Rectal smooth muscle tissue (tissue), 1 donor: ENCODE measurements around the gene NFE2.

ENCODE experiments used
- H3K27ac ChIP-seq: one replicate; pipeline ENCODE4 v1.7.0; 2013; ENCODE audit warnings: low read depth, low read length, inconsistent platforms
- H3K27me3 ChIP-seq: one replicate; pipeline ENCODE4 v1.7.0; 2013; ENCODE audit warnings: low read length; ENCODE audit not compliant: control insufficient read depth, insufficient read depth
- H3K36me3 ChIP-seq: one replicate; pipeline ENCODE4 v1.7.0; 2013; ENCODE audit warnings: low read length; ENCODE audit not compliant: control insufficient read depth, insufficient read depth
- H3K4me1 ChIP-seq: one replicate; pipeline ENCODE4 v1.7.0; 2013; ENCODE audit warnings: low read length; ENCODE audit not compliant: control insufficient read depth, insufficient read depth
- H3K4me3 ChIP-seq: one replicate; pipeline ENCODE4 v1.7.0; 2013; ENCODE audit warnings: low read length
- H3K9ac ChIP-seq: one replicate; pipeline ENCODE4 v1.7.0; 2013; ENCODE audit warnings: low read length

NFE2 gene

DNA sequence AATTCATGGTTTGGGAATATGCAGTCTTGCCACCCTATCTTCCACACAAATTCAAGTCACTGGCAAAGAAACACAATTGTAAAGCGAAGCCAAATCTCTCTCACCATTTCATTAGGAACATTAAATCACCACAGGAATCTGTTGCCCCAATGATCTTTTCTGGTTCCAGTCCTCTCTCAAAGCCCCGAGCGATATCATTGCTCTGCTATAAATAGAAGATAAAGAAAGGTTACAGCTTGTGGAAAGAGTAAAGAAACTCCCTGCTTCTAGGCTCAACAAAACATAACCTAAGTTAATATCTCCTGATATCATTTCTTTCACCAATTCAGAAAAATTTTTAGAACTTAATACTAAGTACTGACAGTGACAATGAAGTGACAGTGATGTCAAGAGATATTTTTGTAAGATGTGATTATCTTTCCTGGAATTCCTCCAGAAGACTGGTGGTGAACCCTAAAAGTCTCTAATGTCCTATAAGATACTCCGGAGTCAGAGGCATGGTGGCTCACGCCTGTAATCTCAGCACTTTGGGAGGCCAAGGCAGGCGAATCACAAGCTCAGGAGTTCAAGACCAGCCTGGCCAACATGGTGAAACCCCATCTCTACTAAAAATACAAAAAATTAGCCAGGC lies 54.7 kb downstream of the NFE2 start:
- Histone ChIP-seq H3K9ac (no peak overlapping the region), H3K4me3 (no peak overlapping the region), H3K4me1 (peaks cover 2% of the 10 kb centered on the region), H3K36me3 (peaks cover 5% of the 10 kb centered on the region), H3K27me3 (no peaks in the 10 kb centered on the region), H3K27ac (no peak overlapping the region)
